Kidney (tissue), 14 donors: Measurements from ENCODE around the gene MDH1. TPM values are rescaled to one million over a fixed set of nuclear protein-coding genes. Genes with fewer than 3 reads are reported as not detected.
"Not testable (repeated sequence)": the region's sequence is repeated elsewhere in the genome, so short reads cannot be mapped to it uniquely, and the experiment has no call there.

ENCODE experiments used
- DNase-seq, 5 donors: peaks; one replicate each; pipeline ENCODE4 v3.0.0-alpha.2; 2013 to 2020
- FAIRE-seq: peaks from 2 replicates; lab custom pipeline; 2012; peaks lifted over from hg19 to GRCh38; lab: Jason Lieb, UNC
- H3K27ac ChIP-seq, 2 donors: one replicate each; pipeline ENCODE4 v1.7.0; 2013; ENCODE audit warnings: low read depth in 2 of 2, low read length in 2 of 2, inconsistent platforms in 1 of 2
- H3K27me3 ChIP-seq: one replicate; pipeline ENCODE4 v1.7.1; 2013; ENCODE audit warnings: low read length, inconsistent platforms; ENCODE audit not compliant: control insufficient read depth, insufficient read depth
- H3K36me3 ChIP-seq, 3 donors: one replicate each; pipeline versions ENCODE4 v1.7.0 to v1.7.1; 2013; ENCODE audit warnings: low read length in 3 of 3, control low read depth in 1 of 3, inconsistent platforms in 1 of 3; ENCODE audit not compliant: insufficient read depth in 3 of 3, control insufficient read depth in 2 of 3
- H3K4me1 ChIP-seq, 3 donors: one replicate each; pipeline versions ENCODE4 v1.7.0 to v1.7.1; 2013; ENCODE audit warnings: low read length in 3 of 3, inconsistent platforms in 1 of 3, low read depth in 1 of 3; ENCODE audit not compliant: control insufficient read depth in 2 of 3, insufficient read depth in 2 of 3
- H3K4me3 ChIP-seq, 3 donors: one replicate each; pipeline versions ENCODE4 v1.7.0 to v1.8.1; 2013; ENCODE audit warnings: low read length in 3 of 3, control low read depth in 1 of 3, inconsistent platforms in 1 of 3
- H3K9ac ChIP-seq, 3 donors: one replicate each; pipeline versions ENCODE4 v1.7.0 to v1.7.1; 2013; ENCODE audit warnings: low read length in 3 of 3, control low read depth in 1 of 3, inconsistent platforms in 1 of 3
- H3K9me3 ChIP-seq, 3 donors: one replicate each; pipeline versions ENCODE4 v1.7.0 to v1.7.1; 2013; ENCODE audit warnings: low read length in 3 of 3, control low read depth in 1 of 3, inconsistent platforms in 1 of 3; ENCODE audit not compliant: control insufficient read depth in 2 of 3, insufficient read depth in 1 of 3
- intact Hi-C: fragments of 100-400 bp; cut with DNase I; formaldehyde crosslinking; loops from one replicate; pipeline ENCODE4 v1.11.1; 2022
- polyA plus RNA-seq: library from polyadenylated mRNA; stranded (reverse); fragments of 350-450 nt; fragmentation: Illumina TruSeq; extraction: RNeasy Lipid Tissue Mini Kit (QIAGEN cat#74804); gene quantifications from one replicate; pipeline ENCODE4 v1.2.3, GENCODE V29; 2014; ENCODE audit warnings: low read depth, low replicate concordance; ENCODE audit not compliant: insufficient read depth
- total RNA-seq: library from RNA; stranded (reverse); fragmentation: NEBNext Ultra II Directional; extraction: Animal tissue kit (Norgen Biotek cat#: 25700); gene quantifications from one replicate; pipeline ENCODE4 v1.2.1, GENCODE V29; 2021
- TF ChIP-seq, protein P1 (sequence below): IDR thresholded peaks from 3 replicates; pipeline ENCODE4 v1.5.1; 2012; ENCODE audit warnings: mild to moderate bottlenecking, moderate library complexity, borderline replicate concordance; ENCODE audit not compliant: insufficient read depth; ENCODE audit errors: extremely low read depth
- donor health status: control.
- donor health status: control.
- donor health status: control.
- donor health status: control.
- donor health status: control.
- donor health status: DM: yes; HTN: yes; CAD: no.
- donor health status: Normal renal cell carcinoma (clear cell type).

MDH1 gene
- total and polyA plus RNA-seq, 2 donors from 2014 or later, result 147 to 748 TPM

DNA sequence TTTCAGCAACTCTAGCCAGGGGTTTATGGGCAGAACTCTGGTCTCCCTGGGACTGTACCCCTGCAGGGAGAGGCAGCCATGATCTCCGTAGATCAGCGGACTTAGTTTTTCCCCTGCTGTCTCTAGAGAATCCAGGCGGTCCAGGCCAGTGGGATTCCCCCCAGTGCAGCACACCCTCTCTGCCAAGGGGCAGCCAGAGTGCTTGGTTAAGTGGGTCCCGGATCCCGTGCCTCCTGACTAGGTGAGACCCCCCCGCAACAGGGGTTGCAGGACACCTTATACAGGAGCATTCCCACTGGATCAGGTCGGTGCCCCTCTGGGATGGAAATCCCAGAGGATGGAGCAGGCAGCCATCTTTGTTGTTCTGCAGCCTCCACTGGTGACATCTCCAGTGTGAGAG, 33.5 kb upstream of the MDH1 start:
- Histone ChIP-seq H3K27ac (no peak overlapping the region), H3K9me3 (peaks cover 0 to 4% (median 0%) of the 10 kb centered on the region in 3 donors), H3K36me3 (no peaks in the 10 kb centered on the region), H3K27me3 (no peaks in the 10 kb centered on the region), H3K4me3 (no peak overlapping the region), H3K4me1 (no peaks in the 10 kb centered on the region), H3K9ac (no peak overlapping the region)
- FAIRE-seq, result no peak
- DNase-seq, result no peak
- intact Hi-C loops, result no loop called here
- TF ChIP-seq, protein P1, sequence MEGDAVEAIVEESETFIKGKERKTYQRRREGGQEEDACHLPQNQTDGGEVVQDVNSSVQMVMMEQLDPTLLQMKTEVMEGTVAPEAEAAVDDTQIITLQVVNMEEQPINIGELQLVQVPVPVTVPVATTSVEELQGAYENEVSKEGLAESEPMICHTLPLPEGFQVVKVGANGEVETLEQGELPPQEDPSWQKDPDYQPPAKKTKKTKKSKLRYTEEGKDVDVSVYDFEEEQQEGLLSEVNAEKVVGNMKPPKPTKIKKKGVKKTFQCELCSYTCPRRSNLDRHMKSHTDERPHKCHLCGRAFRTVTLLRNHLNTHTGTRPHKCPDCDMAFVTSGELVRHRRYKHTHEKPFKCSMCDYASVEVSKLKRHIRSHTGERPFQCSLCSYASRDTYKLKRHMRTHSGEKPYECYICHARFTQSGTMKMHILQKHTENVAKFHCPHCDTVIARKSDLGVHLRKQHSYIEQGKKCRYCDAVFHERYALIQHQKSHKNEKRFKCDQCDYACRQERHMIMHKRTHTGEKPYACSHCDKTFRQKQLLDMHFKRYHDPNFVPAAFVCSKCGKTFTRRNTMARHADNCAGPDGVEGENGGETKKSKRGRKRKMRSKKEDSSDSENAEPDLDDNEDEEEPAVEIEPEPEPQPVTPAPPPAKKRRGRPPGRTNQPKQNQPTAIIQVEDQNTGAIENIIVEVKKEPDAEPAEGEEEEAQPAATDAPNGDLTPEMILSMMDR, result no peak

DNA sequence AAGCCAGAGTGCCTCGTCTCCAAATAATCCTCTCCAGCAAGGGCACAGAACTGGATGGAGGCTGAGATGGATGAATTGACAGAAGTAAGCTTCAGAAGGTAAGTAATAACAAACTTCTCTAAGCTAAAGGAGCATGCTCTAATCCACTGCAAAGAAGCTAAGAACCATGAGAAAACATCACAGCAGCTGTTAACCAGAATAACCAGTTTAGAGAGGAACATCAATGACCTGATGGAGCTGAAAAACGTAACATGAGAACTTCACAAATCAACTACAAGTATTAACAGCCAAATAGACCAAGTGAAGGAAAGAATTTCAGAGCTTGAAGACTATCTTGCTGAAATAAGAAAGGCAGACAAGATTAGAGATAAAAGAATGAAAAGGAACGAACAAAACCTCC, 32.8 kb upstream of the MDH1 start:
- Histone ChIP-seq H3K36me3 (no peaks in the 10 kb centered on the region), H3K4me3 (no peak overlapping the region), H3K27me3 (no peaks in the 10 kb centered on the region), H3K4me1 (no peaks in the 10 kb centered on the region), H3K9me3 (peaks cover 0 to 4% (median 0%) of the 10 kb centered on the region in 3 donors), H3K9ac (no peak overlapping the region), H3K27ac (no peak overlapping the region)
- intact Hi-C loops, result no loop called here
- no peak for FAIRE-seq
- TF ChIP-seq, protein P1, result no peak
- DNase-seq, result no peak

DNA sequence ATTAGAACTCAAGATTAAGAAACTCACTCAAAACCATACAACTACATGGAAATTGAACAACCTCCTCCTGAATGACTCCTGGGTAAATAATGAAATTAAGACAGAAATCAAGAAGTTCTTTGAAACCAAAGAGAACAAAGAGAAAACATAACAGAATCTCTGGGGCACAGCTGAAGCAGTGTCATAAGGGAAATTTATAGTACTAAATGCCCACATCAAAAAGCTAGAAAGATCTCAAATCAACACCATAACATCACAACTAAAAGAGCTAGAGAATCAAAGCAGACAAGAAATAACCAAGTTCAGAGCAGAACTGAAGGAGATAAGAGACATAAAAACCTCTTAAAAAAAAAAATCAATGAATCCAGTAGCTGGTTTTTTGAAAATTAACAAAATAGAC, 30.9 kb upstream of the MDH1 start:
- H3K4me1 ChIP-seq, H3K9me3 ChIP-seq, intact Hi-C loops, DNase-seq, H3K4me3 ChIP-seq, H3K9ac ChIP-seq, H3K27me3 ChIP-seq, H3K36me3 ChIP-seq, FAIRE-seq, H3K27ac ChIP-seq: not testable (repeated sequence)

DNA sequence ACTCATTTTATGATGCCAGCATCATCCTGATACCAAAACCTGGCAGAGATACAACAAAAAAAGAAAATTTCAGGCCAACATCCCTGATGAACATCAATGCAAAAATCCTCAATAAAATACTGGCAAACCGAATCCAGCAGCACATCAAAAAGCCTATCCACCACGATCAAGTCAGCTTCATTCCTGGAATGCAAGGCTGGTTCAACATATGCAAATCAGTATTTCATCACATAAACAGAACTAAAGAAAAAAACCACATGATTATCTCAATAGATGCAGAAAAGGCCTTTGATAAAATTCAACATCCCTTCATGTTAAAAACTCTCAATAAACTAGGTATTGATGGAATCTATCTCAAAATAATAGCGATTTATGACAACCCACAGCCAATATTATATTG, 29.8 kb upstream of the MDH1 start:
- H3K9ac ChIP-seq, H3K36me3 ChIP-seq, H3K4me1 ChIP-seq, H3K4me3 ChIP-seq, H3K9me3 ChIP-seq, FAIRE-seq, H3K27me3 ChIP-seq, H3K27ac ChIP-seq, intact Hi-C loops, DNase-seq: not testable (repeated sequence)

DNA sequence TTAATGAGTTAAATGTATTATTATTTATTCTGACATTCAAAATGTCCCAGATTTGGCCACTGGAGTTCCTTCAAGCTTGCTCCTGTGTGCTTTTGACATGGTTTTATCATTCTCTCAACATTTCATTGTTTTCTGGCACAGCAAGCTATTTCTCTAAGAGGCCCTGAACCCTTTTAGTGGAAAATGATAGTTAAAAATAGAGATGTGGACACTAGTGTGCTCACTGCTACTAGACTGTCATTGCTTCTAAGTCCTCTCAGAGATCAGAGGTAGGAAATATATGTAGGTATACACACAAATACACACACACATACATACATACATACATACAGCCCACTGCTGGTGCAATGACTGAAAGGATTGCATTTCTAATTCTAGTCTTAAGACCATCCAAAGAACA, 26.0 kb upstream of the MDH1 start:
- Histone ChIP-seq H3K4me1 (no peaks in the 10 kb centered on the region), H3K9ac (no peak overlapping the region), H3K9me3 (no peaks in the 10 kb centered on the region), H3K36me3 (no peaks in the 10 kb centered on the region), H3K27me3 (no peaks in the 10 kb centered on the region), H3K4me3 (no peak overlapping the region), H3K27ac (no peak overlapping the region)
- no peak for FAIRE-seq
- TF ChIP-seq, protein P1, result no peak
- intact Hi-C loops, result no loop called here
- no peak for DNase-seq
